Skeletal muscle tissue (tissue), 4 donors: ENCODE measurements around the gene ICA1L. TPM values are rescaled to one million over a fixed set of nuclear protein-coding genes. Genes with fewer than 3 reads are reported as not detected.
A peak's percentile ranks its signal among the peaks of the same experiment; 100 is the strongest.
"Not testable (repeated sequence)": the region's sequence is repeated elsewhere in the genome, so short reads cannot be mapped to it uniquely, and the experiment has no call there.

Experiments used
- H3K27ac ChIP-seq: one replicate; pipeline ENCODE4 v1.7.0; 2013; ENCODE audit warnings: mild to moderate bottlenecking, low read depth, low read length, inconsistent platforms
- H3K27me3 ChIP-seq, 3 donors: one replicate each; pipeline ENCODE4 v1.7.0; 2013; ENCODE audit warnings: low read length in 3 of 3; ENCODE audit not compliant: control insufficient read depth in 3 of 3, insufficient read depth in 3 of 3
- H3K36me3 ChIP-seq, 3 donors: one replicate each; pipeline ENCODE4 v1.7.0; 2013; ENCODE audit warnings: low read length in 3 of 3; ENCODE audit not compliant: control insufficient read depth in 3 of 3, insufficient read depth in 3 of 3
- H3K4me1 ChIP-seq, 3 donors: one replicate each; pipeline ENCODE4 v1.7.0; 2013; ENCODE audit warnings: low read length in 3 of 3, mild to moderate bottlenecking in 3 of 3; ENCODE audit not compliant: control insufficient read depth in 3 of 3, insufficient read depth in 3 of 3
- H3K4me3 ChIP-seq, 3 donors: one replicate each; pipeline ENCODE4 v1.7.0; 2013; ENCODE audit warnings: low read length in 3 of 3
- H3K9ac ChIP-seq, 3 donors: one replicate each; pipeline ENCODE4 v1.7.0; 2013; ENCODE audit warnings: low read length in 3 of 3, mild to moderate bottlenecking in 3 of 3, moderate library complexity in 2 of 3, low read depth in 1 of 3
- H3K9me3 ChIP-seq, 3 donors: one replicate each; pipeline ENCODE4 v1.7.0; 2013; ENCODE audit warnings: low read length in 3 of 3; ENCODE audit not compliant: control insufficient read depth in 3 of 3
- total RNA-seq: library from RNA; depleted of rRNA; stranded (reverse); fragments of >200 nt; gene quantifications from one replicate; pipeline ENCODE4 v1.2.3, GENCODE V29; 2014
- donor health status: Osteomylitis.

ICA1L gene
- total RNA-seq, 1 donor from 2014 or later: 9.9 TPM

DNA sequence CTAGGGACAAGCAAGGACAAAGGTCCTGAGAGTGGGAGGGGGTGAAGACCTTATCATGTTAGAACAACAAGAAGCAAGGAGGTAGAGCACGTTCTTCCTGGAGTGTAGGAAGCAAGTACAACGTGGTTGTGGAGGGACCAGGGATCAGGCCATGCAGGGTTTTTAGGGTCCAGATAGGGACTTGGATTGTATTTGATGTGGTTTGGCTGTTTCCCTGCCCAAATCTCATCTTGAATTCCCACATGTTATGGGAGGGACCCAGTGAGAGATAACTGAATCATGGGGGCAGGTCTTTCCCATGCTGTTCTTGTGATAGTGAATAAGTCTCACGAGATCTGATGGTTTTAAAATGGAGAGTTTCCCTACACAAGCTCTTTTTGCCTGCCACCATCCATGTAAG is 53.2 kb downstream of the ICA1L start:
- Histone ChIP-seq H3K9ac (no peak overlapping the region), H3K9me3 (no peaks in the 10 kb centered on the region), H3K36me3 (peaks cover 0 to 2% (median 0%) of the 10 kb centered on the region in 3 donors), H3K27me3 (no peaks in the 10 kb centered on the region), H3K4me1 (peaks cover 0 to 4% (median 0%) of the 10 kb centered on the region in 3 donors), H3K27ac (no peak overlapping the region), H3K4me3 (no peak overlapping the region)

DNA sequence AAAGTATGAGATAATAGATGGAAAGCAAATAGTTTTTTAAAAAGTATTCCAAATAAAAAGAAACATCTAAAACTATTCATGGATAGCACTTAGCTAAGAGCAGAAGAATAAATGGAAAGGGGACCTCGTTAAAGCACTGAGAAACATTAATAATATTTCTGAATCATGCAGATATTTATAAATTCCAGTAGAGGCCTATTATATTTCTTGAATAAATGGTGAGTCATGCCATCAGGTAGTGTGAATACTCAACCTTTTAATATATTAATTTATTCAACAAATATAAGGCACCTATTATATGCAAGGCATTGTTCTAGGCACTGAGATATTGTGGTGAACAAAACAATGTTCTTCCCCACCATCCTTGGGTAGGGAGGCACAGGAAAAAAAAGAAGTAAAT is 53.8 kb downstream of the ICA1L start:
- Histone ChIP-seq H3K27me3 (no peaks in the 10 kb centered on the region), H3K9me3 (no peaks in the 10 kb centered on the region), H3K4me1 (peaks cover 0 to 4% (median 0%) of the 10 kb centered on the region in 3 donors), H3K27ac (no peak overlapping the region), H3K36me3 (peaks cover 0 to 2% (median 0%) of the 10 kb centered on the region in 3 donors), H3K9ac (no peak overlapping the region), H3K4me3 (no peak overlapping the region)

DNA sequence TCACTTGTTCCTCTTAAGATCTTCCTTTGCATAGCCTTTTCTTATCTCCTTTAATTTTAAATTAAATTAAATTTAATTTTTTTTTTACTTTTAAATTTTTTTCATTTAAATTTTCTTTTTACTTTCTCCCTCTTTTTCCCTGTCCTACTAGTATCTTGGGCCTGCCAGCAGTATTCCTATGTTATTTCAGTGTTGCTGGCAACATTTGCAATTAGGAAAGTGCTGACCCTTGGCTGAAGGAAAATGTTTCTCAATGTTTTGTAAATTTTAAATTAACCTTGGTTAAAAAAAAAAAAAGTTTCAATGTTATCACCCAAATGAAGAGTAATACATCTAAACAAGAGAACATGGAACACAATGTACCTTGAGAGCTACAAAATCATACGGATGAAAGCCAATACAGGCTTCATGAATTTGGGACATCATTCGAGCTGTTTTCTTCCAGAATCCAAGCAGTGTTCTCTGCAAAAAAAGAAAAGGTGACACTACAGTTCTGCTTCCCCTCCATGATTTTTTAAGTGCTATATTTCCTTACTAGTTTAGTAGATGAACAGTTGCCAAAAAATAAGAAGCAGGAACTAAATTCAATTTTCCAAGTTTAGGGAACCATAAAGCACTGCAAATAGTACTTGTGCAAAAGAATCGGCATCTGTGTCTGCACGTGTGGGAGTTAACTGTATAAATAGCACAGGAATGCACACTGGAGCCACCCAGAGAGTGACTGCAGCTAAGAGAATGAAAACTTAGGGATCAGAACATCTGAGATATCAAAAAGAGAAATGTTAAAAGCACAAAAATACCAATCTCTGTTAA is 55.8 kb downstream of the ICA1L start:
- Histone ChIP-seq H3K4me1 (peaks cover 0 to 4% (median 0%) of the 10 kb centered on the region in 3 donors), H3K9me3 (no peaks in the 10 kb centered on the region), H3K27me3 (no peaks in the 10 kb centered on the region), H3K4me3 (no peak overlapping the region), H3K9ac (peak overlapping the region in 1 of 3 donors; percentile 4), H3K36me3 (peaks cover 0 to 2% (median 0%) of the 10 kb centered on the region in 3 donors), H3K27ac (no peak overlapping the region)

DNA sequence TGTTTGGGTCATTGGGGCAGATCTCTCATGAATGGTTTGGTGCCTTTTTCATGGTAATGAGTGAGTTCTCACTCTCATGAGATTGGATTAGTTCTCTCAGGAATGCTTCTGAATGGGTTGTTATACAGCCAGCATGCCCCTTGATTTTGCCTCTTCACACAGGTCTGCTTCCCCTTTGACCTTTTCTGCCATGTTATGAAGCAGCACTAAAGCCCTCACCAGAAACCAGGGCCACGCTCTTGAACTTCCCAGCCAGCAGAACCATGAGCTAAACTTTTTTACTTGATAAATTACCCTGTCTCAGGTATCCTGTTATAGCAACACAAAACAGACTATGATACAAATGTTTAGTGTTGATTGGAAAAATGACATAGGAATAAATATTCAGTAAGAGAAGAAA is 57.3 kb downstream of the ICA1L start:
- Histone ChIP-seq H3K4me1 (peaks cover 0 to 4% (median 0%) of the 10 kb centered on the region in 3 donors), H3K9me3 (no peaks in the 10 kb centered on the region), H3K9ac (no peak overlapping the region), H3K4me3 (no peak overlapping the region), H3K27ac (no peak overlapping the region), H3K27me3 (no peaks in the 10 kb centered on the region), H3K36me3 (peaks cover 0 to 2% (median 0%) of the 10 kb centered on the region in 3 donors)

DNA sequence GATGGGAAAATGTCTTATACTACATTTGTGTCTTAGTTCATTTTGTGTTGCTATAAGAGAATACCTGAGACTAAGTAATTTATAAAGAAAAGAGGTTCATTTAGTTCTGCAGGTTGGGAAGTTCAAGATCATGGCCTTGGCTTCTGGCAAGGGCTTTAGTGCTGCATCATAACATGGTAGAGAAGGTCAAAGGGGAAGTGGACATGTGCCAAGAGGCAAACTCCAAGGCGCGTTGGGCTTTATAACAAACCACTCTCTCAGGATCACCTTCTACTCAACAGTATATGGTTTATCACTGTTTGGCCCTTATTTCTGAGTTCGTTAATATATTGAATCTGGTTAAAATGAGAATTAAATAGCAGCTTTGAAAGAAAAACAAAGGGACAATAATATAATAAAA is 58.2 kb downstream of the ICA1L start:
- Histone ChIP-seq H3K36me3 (peaks cover 0 to 2% (median 0%) of the 10 kb centered on the region in 3 donors), H3K9ac (no peak overlapping the region), H3K4me1 (peaks cover 0 to 4% (median under 1%) of the 10 kb centered on the region in 3 donors), H3K27me3 (no peaks in the 10 kb centered on the region), H3K4me3 (no peak overlapping the region), H3K9me3 (no peaks in the 10 kb centered on the region), H3K27ac (no peak overlapping the region)

DNA sequence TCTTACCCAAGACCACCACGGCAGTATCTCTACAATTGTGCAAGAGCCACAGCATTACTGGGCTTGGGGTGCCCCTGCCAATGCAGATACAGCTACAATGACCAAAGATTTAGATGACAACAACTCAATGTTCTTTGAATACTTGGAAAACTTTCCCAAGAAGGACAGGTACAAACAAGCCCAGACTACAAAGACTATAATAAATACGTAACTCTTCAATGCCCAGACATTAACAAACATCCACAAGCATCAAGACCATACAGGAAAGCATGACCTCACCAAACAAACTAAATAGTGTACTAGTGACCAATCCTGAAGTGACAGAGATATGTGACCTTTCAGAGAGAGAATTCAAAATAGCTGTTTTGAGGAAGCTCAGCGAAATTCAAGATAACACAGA is 62.8 kb downstream of the ICA1L start:
- H3K27me3 ChIP-seq: no peaks in the 10 kb centered on the region
- H3K36me3 ChIP-seq: no peaks in the 10 kb centered on the region
- H3K9ac ChIP-seq: no peak overlapping the region
- H3K27ac ChIP-seq: no peak overlapping the region
- peaks cover 15 to 18% (median 16%) of the 10 kb centered on the region in 3 donors for H3K4me1 ChIP-seq
- H3K9me3 ChIP-seq: no peaks in the 10 kb centered on the region
- H3K4me3 ChIP-seq: no peak overlapping the region

DNA sequence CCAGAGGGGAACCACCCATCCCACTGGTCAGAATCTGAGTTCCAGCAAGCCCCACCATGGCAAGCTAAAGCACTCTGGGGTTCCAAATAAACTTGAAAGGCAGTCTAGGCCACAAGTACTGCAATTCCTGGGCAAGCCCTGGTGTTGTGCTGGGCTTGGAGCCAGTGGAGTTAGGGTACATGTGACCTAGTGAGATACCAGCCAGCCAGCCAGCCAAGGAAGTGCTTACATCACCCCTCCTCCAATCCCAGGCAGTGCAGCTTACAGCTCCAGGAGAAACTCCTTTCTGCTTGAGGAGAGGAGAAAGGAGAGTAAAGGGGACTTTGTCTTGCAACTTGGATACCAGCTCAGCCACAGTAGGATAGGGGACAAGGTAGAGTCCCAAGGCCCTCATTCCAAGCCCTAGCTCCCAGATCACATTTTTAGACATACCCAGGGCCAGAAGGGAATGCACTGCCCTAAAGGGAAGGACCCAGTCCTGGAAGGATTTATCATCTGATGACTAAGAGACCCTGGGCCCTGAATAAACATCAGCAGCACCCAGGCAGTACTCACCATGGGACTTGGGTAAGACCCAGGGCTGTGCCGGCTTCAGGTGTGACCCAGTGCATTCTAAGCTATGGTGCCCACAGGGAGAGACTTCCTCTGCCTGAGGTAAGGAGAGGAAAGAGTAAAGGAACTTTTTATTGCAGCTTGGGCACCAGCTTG is 64.0 kb downstream of the ICA1L start:
- Histone ChIP-seq H3K4me1 (peaks cover 15 to 18% (median 16%) of the 10 kb centered on the region in 3 donors), H3K9ac (peak overlapping the region in 1 of 3 donors; percentile 58), H3K27ac (peak overlapping the region; percentile 70), H3K4me3 (peak overlapping the region in 1 of 3 donors; percentile 10)
- not testable (repeated sequence) for H3K36me3 ChIP-seq, H3K9me3 ChIP-seq, H3K27me3 ChIP-seq

DNA sequence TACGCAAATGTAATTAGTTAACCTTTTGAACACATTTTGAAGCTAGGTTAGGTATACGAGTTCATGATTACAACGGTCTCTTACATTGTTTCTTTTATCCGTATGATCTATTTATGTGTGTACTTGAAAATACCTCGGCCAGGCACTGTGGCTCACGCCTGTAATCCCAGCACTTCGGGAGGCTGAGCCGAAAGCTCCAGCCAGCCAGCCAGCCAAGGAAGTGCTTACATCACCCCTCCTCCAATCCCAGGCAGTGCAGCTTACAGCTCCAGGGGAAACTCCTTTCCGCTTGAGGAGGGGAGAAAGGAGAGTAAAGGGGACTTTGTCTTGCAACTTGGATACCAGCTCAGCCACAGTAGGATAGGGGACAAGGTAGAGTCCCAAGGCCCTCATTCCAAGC is 65.7 kb downstream of the ICA1L start:
- H3K27me3 ChIP-seq, H3K36me3 ChIP-seq, H3K9me3 ChIP-seq: not testable (repeated sequence)
- Histone ChIP-seq H3K27ac (peak overlapping the region; percentile 38), H3K4me1 (peaks cover 15 to 18% (median 16%) of the 10 kb centered on the region in 3 donors), H3K4me3 (peak overlapping the region; percentile 28 to 57 (median 29)), H3K9ac (peak overlapping the region in 2 of 3 donors; percentile 35 to 64)

DNA sequence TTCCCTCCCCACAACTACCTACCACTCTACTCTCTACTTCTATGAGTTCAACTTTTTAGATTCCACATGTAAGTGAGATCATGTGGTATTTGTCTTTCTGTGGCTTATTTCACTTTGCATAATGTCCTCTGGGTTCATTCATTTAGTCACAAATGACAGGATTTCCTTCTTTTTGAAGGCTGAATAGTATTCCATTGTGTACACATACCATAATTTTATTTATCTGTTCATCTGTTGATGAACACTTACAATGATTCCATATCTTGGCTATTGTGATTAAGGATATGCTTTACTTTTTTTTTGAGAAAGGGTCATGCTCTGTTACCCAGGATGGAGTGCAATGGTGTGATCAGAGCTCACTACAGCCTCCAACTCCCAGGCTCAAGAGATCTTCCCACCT is 73.6 kb downstream of the ICA1L start:
- Histone ChIP-seq H3K27ac (no peak overlapping the region), H3K4me3 (no peak overlapping the region), H3K9me3 (no peaks in the 10 kb centered on the region), H3K9ac (no peak overlapping the region), H3K4me1 (no peaks in the 10 kb centered on the region), H3K36me3 (no peaks in the 10 kb centered on the region), H3K27me3 (no peaks in the 10 kb centered on the region)

DNA sequence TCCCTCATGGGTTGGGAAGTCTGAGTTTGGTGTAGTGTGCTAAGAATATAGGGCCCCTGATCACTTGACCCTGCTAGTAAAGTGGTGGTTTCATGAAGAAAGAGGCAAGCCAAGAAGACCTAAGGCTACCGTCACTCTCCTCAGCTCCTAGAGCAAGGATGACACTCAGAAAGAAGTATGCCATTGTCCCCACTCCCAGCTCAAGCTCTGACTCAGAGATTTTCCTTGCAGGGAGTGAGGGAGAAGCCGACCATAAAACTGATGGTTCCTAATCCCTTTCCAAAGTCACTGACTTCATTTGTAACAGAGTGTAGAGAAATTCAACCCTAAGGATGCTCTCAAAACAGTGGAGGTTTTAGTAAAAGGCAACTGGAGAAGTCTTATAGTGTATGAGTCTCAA is 80.9 kb downstream of the ICA1L start:
- peaks cover 0 to 7% (median 2%) of the 10 kb centered on the region in 3 donors for H3K36me3 ChIP-seq
- no peaks in the 10 kb centered on the region for H3K9me3 ChIP-seq
- no peak overlapping the region for H3K27ac ChIP-seq
- no peak overlapping the region for H3K4me3 ChIP-seq
- no peak overlapping the region for H3K9ac ChIP-seq
- no peaks in the 10 kb centered on the region for H3K4me1 ChIP-seq
- no peaks in the 10 kb centered on the region for H3K27me3 ChIP-seq
